HG03103 (cell line): ENCODE data around the gene SHKBP1.
"Not testable (repeated sequence)": the region's sequence is repeated elsewhere in the genome, so short reads cannot be mapped to it uniquely, and the experiment has no call there.

ENCODE experiments used
- ATAC-seq: cut with Tn5 transposase; IDR thresholded peaks from one replicate; pipeline ENCODE4 v1.9.1; 2021; ENCODE audit warnings: low read depth; ENCODE audit not compliant: unreplicated experiment

Gene SHKBP1

GRCh38 chr19:40584007-40584406 lies 7.3 kb downstream of the SHKBP1 start:
- no peak for ATAC-seq

GRCh38 chr19:40585241-40585981 lies 8.7 kb downstream of the SHKBP1 start:
- no peak for ATAC-seq

- ATAC-seq, result no peak
Observed at GRCh38 chr19:40585982-40586422, 9.3 kb downstream of the SHKBP1 start.

GRCh38 chr19:40586611-40587010 lies 9.9 kb downstream of the SHKBP1 start:
- ATAC-seq, result no peak

GRCh38 chr19:40588110-40588854 lies 11.6 kb downstream of the SHKBP1 start:
- no peak for ATAC-seq

GRCh38 chr19:40588926-40589569 lies 12.4 kb downstream of the SHKBP1 start:
- ATAC-seq, result no peak

- no peak for ATAC-seq
Observed at GRCh38 chr19:40589591-40590429, 13.1 kb downstream of the SHKBP1 start.

GRCh38 chr19:40590464-40591265 lies 14.0 kb downstream of the SHKBP1 start:
- no peak for ATAC-seq

- ATAC-seq, result not testable (repeated sequence)
Observed at GRCh38 chr19:40591724-40592123, 15.1 kb downstream of the SHKBP1 start.

- ATAC-seq, result no peak
Observed at GRCh38 chr19:40592170-40592569, 15.5 kb downstream of the SHKBP1 start.

GRCh38 chr19:40594255-40594654 lies 17.6 kb downstream of the SHKBP1 start:
- ATAC-seq, result no peak

GRCh38 chr19:40594657-40595091 lies 18.0 kb downstream of the SHKBP1 start:
- ATAC-seq, result no peak

- no peak for ATAC-seq
Observed at GRCh38 chr19:40596608-40597328, 20.1 kb downstream of the SHKBP1 start.

- ATAC-seq, result no peak
Observed at GRCh38 chr19:40597329-40597838, 20.7 kb downstream of the SHKBP1 start.

- no peak for ATAC-seq
Observed at GRCh38 chr19:40598121-40598917, 21.6 kb downstream of the SHKBP1 start.

GRCh38 chr19:40598918-40599307 lies 22.2 kb downstream of the SHKBP1 start:
- no peak for ATAC-seq

GRCh38 chr19:40599331-40599901 lies 22.7 kb downstream of the SHKBP1 start:
- no peak for ATAC-seq
